Mesothelial cell of epicardium (in vitro differentiated cells): ENCODE results near the gene RPS2. TPM values are rescaled to one million over a fixed set of nuclear protein-coding genes. Genes with fewer than 3 reads are reported as not detected.
A peak's percentile ranks its signal among the peaks of the same experiment; 100 is the strongest.

Experiments
- DNase-seq, 2 experiments: peaks; one replicate each; pipeline ENCODE4 v3.0.0; 2021; ENCODE audit warnings: low spot score in 2 of 2; ENCODE audit not compliant: unreplicated experiment in 2 of 2
- H3K27ac Mint-ChIP-seq: 2 replicates; pipeline ENCODE4 v1.8.0; 2021; ENCODE audit warnings: mixed read lengths
- H3K27me3 Mint-ChIP-seq: 2 replicates; pipeline ENCODE4 v1.8.0; 2021; ENCODE audit warnings: low read depth, mixed read lengths
- H3K36me3 Mint-ChIP-seq: 2 replicates; pipeline ENCODE4 v1.8.0; 2021; ENCODE audit warnings: mixed read lengths
- H3K4me1 Mint-ChIP-seq: 2 replicates; pipeline ENCODE4 v1.8.0; 2021; ENCODE audit warnings: mixed read lengths
- H3K4me3 Mint-ChIP-seq: 2 replicates; pipeline ENCODE4 v1.8.0; 2021; ENCODE audit warnings: mild to moderate bottlenecking, moderate library complexity, mixed read lengths
- H3K9me3 Mint-ChIP-seq: 2 replicates; pipeline ENCODE4 v1.8.0; 2021; ENCODE audit warnings: mixed read lengths
- CTCF ChIP-seq: fragments of 200-600 bp; sonication (generic); IDR thresholded peaks from one replicate; pipeline ENCODE4 v1.5.0; 2021; ENCODE audit warnings: antibody characterized with exemption; ENCODE audit not compliant: unreplicated experiment
- total RNA-seq: library from RNA; stranded (reverse); gene quantifications from 3 replicates; pipeline ENCODE4 v1.2.1, GENCODE V29; 2021

RPS2 gene
- total RNA-seq, 1 donor from 2014 or later, result 2,265 TPM

- no peak overlapping the region for H3K27ac Mint-ChIP-seq
- peaks cover 24% of the 10 kb centered on the region for H3K4me1 Mint-ChIP-seq
- no peaks in the 10 kb centered on the region for H3K9me3 Mint-ChIP-seq
- H3K36me3 Mint-ChIP-seq, result peaks cover 8% of the 10 kb centered on the region
- H3K27me3 Mint-ChIP-seq, result no peaks in the 10 kb centered on the region
- TF ChIP-seq CTCF, result no peak
- no peak overlapping the region for H3K4me3 Mint-ChIP-seq
- DNase-seq, result no peak
Observed at GRCh38 chr16:2004795-2005517, 40.3 kb upstream of the RPS2 start.

GRCh38 chr16:2003827-2004641 lies 39.4 kb upstream of the RPS2 start:
- peak; percentile 91 for TF ChIP-seq CTCF
- H3K4me1 Mint-ChIP-seq, result peaks cover 24% of the 10 kb centered on the region
- H3K9me3 Mint-ChIP-seq, result no peaks in the 10 kb centered on the region
- H3K36me3 Mint-ChIP-seq, result peaks cover 8% of the 10 kb centered on the region
- no peaks in the 10 kb centered on the region for H3K27me3 Mint-ChIP-seq
- H3K4me3 Mint-ChIP-seq, result no peak overlapping the region
- no peak overlapping the region for H3K27ac Mint-ChIP-seq
- peak; percentile 83 to 91 for DNase-seq

- TF ChIP-seq CTCF, result no peak
- Mint-ChIP-seq H3K9me3 (no peaks in the 10 kb centered on the region), H3K4me1 (peaks cover 17% of the 10 kb centered on the region), H3K36me3 (peaks cover 8% of the 10 kb centered on the region), H3K27me3 (no peaks in the 10 kb centered on the region), H3K27ac (no peak overlapping the region), H3K4me3 (no peak overlapping the region)
- DNase-seq, result no peak
Observed at GRCh38 chr16:2003231-2003826, 38.7 kb upstream of the RPS2 start.

- TF ChIP-seq CTCF, result no peak
- no peaks in the 10 kb centered on the region for H3K27me3 Mint-ChIP-seq
- H3K9me3 Mint-ChIP-seq, result no peaks in the 10 kb centered on the region
- H3K36me3 Mint-ChIP-seq, result peaks cover 9% of the 10 kb centered on the region
- H3K4me1 Mint-ChIP-seq, result peaks cover 11% of the 10 kb centered on the region
- no peak overlapping the region for H3K27ac Mint-ChIP-seq
- H3K4me3 Mint-ChIP-seq, result no peak overlapping the region
- DNase-seq, result no peak
Observed at GRCh38 chr16:2002406-2003230, 38.0 kb upstream of the RPS2 start.
